NCI-H748 (cell line): ENCODE results near the gene CST11.
A peak's percentile ranks its signal among the peaks of the same experiment; 100 is the strongest.
"Not testable (repeated sequence)": the region's sequence is repeated elsewhere in the genome, so short reads cannot be mapped to it uniquely, and the experiment has no call there.

Experiments
- DNase-seq: peaks from one replicate; lab custom pipeline; 2025; ENCODE audit not compliant: unreplicated experiment; lab: John Stamatoyannopoulos, UW

CST11 gene

GRCh38 chr20:23452776-23453175 lies at the start of gene CST11:
Gene CST11, minus strand, starts transcription at chr20:23452876. Its CDS starts 65 bp downstream, at chr20:23452811.
- no peak for DNase-seq

GRCh38 chr20:23501926-23502325 lies 49.2 kb upstream of the CST11 start:
- DNase-seq, result no peak

- no peak for DNase-seq
These were observed 44.9 kb upstream of the CST11 start for GRCh38 chr20:23497536-23497935.

GRCh38 chr20:23493172-23493772 lies 40.6 kb upstream of the CST11 start:
- DNase-seq, result no peak

GRCh38 chr20:23492292-23492691 lies 39.6 kb upstream of the CST11 start:
- no peak for DNase-seq

GRCh38 chr20:23490817-23491216 lies 38.1 kb upstream of the CST11 start, which contains the start of gene CST8:
Gene CST8, plus strand, starts transcription at chr20:23491117. Its CDS starts 551 bp downstream, at chr20:23491668.
- DNase-seq, result no peak

GRCh38 chr20:23488996-23489395 lies 36.3 kb upstream of the CST11 start:
- DNase-seq, result no peak

GRCh38 chr20:23488470-23488869 lies 35.8 kb upstream of the CST11 start:
- no peak for DNase-seq

- DNase-seq, result no peak
These were observed 31.4 kb upstream of the CST11 start for GRCh38 chr20:23484081-23484480.

- no peak for DNase-seq
These were observed 29.5 kb upstream of the CST11 start for GRCh38 chr20:23482138-23482537.

GRCh38 chr20:23479043-23479442 lies 26.4 kb upstream of the CST11 start:
- DNase-seq, result no peak

- no peak for DNase-seq
These were observed 24.5 kb upstream of the CST11 start for GRCh38 chr20:23477223-23477622.

- no peak for DNase-seq
These were observed 23.5 kb upstream of the CST11 start for GRCh38 chr20:23476015-23476754.

GRCh38 chr20:23475395-23475794 lies 22.7 kb upstream of the CST11 start:
- DNase-seq, result no peak

- not testable (repeated sequence) for DNase-seq
These were observed 20.6 kb upstream of the CST11 start for GRCh38 chr20:23473293-23473692.

- DNase-seq, result not testable (repeated sequence)
These were observed 19.6 kb upstream of the CST11 start for GRCh38 chr20:23472306-23472705.

GRCh38 chr20:23466961-23467360 lies 14.3 kb upstream of the CST11 start:
- DNase-seq, result not testable (repeated sequence)

- DNase-seq, result no peak
These were observed 8.5 kb upstream of the CST11 start for GRCh38 chr20:23461180-23461579.

GRCh38 chr20:23459461-23460150 lies 6.9 kb upstream of the CST11 start:
- no peak for DNase-seq

GRCh38 chr20:23456873-23457272 lies 4.2 kb upstream of the CST11 start:
- no peak for DNase-seq

- peak; percentile 19 for DNase-seq
These were observed 3.7 kb upstream of the CST11 start for GRCh38 chr20:23456409-23456808.

- no peak for DNase-seq
These were observed 3.0 kb upstream of the CST11 start for GRCh38 chr20:23455639-23456038.
